GM12878 (cell line): Measurements from ENCODE around the gene PCSK9. TPM values are rescaled to one million over a fixed set of nuclear protein-coding genes. Genes with fewer than 3 reads are reported as not detected.

Experiments used
- ATF3 ChIP-seq: IDR thresholded peaks from 2 replicates; pipeline ENCODE4 v1.6.1; 2011; ENCODE audit warnings: low read depth, mild to moderate bottlenecking, low read length, moderate library complexity, borderline replicate concordance; ENCODE audit errors: extremely low read depth
- BCLAF1 ChIP-seq: fragments of 450-650 bp; IDR thresholded peaks from 2 replicates; pipeline ENCODE4 v1.6.1; 2017; ENCODE audit warnings: antibody characterized with exemption, mild to moderate bottlenecking, moderate library complexity
- BRCA1 ChIP-seq: IDR thresholded peaks from 2 replicates; pipeline ENCODE4 v1.6.1; 2011; ENCODE audit warnings: low read depth, low read length, improper control_type of control experiment
- DPF2 ChIP-seq: fragments of 450-650 bp; IDR thresholded peaks from 2 replicates; pipeline ENCODE4 v1.6.1; 2017; ENCODE audit warnings: mild to moderate bottlenecking
- TAF1 ChIP-seq: IDR thresholded peaks from 2 replicates; pipeline ENCODE4 v1.6.1; 2011; ENCODE audit warnings: mild to moderate bottlenecking, low read depth, low read length, borderline replicate concordance
- ZNF592 ChIP-seq: fragments of 450-650 bp; IDR thresholded peaks from 2 replicates; pipeline ENCODE4 v1.6.1; 2017; ENCODE audit warnings: mild to moderate bottlenecking, moderate library complexity
- polyA plus RNA-seq, 11 experiments: library from polyadenylated mRNA; depleted of rRNA in 4 of 11; unstranded in 6 of 11; stranded (reverse) in 5 of 11; fragments of >200 nt; fragmentation: Nextera tagmentation in 4 of 11; fragmentation: Illumina TruSeq in 1 of 11; extraction: Ambion mirVana in 4 of 11; extraction: Trizol in 1 of 11; gene quantifications; 1 replicate in 1 of 11; 2 replicates in 10 of 11; pipeline versions ENCODE4 v1.2.1 to v1.2.3, GENCODE V29; 2011 to 2016; ENCODE audit warnings: inconsistent platforms in 2 of 11, missing spikeins in 2 of 11, low read depth in 1 of 11
- total RNA-seq, 4 experiments: library from RNA; depleted of rRNA in 3 of 4; stranded (reverse); fragments of >200 nt in 3 of 4; fragmentation: Illumina TruSeq in 1 of 4; extraction: Trizol in 1 of 4; gene quantifications; 2 replicates each; pipeline versions ENCODE4 v1.2.1 to v1.2.3, GENCODE V29; 2013 to 2021
- TF ChIP-seq, protein P1 (sequence below): fragments of 450-650 bp; conservative IDR thresholded peaks from 2 replicates; pipeline ENCODE4 v1.6.1; 2017; ENCODE audit warnings: mild to moderate bottlenecking, moderate library complexity

PCSK9 gene
- total and polyA plus RNA-seq, 10 of the 15 experiments (the other 5 are each of a cell fraction or from before 2014, with no cell fraction given), result 0.03 to 0.15 TPM; not detected in 8

DNA sequence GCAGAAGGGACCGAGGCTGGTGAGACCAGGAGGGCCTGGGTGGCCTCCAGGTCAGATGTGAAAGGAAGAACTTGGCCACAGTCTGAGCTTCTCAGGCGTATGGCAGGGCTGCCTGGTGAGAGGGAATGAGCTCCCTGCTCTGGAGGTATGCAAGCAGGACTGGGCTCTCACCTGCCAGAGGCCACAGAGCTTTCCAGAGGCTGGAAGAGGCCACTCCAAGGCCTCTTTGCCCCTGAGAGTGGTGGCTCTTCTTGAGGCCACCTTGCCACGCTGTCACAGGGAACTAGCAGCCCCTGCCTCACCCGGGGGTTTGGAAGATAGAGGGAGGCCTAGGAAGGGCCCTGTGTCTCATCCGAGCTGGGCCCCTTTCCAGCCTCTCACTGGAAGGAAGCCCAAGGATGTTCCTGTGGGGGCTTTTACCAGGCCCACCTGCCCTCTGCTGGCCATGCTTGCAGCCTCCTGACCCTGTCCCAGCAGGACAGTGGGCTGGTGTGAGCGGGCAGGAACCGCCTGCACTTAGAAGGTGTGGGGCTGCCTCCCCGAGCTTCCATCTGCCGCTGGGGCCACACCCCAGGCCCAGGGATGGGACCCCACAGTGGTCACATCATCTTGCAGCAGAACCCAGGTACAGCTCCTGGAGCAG lies 10.0 kb downstream of the PCSK9 start (continued):
- TF ChIP-seq, protein P1, sequence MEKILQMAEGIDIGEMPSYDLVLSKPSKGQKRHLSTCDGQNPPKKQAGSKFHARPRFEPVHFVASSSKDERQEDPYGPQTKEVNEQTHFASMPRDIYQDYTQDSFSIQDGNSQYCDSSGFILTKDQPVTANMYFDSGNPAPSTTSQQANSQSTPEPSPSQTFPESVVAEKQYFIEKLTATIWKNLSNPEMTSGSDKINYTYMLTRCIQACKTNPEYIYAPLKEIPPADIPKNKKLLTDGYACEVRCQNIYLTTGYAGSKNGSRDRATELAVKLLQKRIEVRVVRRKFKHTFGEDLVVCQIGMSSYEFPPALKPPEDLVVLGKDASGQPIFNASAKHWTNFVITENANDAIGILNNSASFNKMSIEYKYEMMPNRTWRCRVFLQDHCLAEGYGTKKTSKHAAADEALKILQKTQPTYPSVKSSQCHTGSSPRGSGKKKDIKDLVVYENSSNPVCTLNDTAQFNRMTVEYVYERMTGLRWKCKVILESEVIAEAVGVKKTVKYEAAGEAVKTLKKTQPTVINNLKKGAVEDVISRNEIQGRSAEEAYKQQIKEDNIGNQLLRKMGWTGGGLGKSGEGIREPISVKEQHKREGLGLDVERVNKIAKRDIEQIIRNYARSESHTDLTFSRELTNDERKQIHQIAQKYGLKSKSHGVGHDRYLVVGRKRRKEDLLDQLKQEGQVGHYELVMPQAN, result no peak
- TF ChIP-seq TAF1 (no peak), BCLAF1 (no peak), ATF3 (no peak), DPF2 (no peak), ZNF592 (no peak), BRCA1 (no peak)
